Measurements from ENCODE around the gene FOXA3. TPM values are rescaled to one million over a fixed set of nuclear protein-coding genes. Genes with fewer than 3 reads are reported as not detected.
A peak's percentile ranks its signal among the peaks of the same experiment; 100 is the strongest.

The FOXA3 gene
- total RNA-seq, 1 experiment from 2014 or later = 22.2 TPM

DNA sequence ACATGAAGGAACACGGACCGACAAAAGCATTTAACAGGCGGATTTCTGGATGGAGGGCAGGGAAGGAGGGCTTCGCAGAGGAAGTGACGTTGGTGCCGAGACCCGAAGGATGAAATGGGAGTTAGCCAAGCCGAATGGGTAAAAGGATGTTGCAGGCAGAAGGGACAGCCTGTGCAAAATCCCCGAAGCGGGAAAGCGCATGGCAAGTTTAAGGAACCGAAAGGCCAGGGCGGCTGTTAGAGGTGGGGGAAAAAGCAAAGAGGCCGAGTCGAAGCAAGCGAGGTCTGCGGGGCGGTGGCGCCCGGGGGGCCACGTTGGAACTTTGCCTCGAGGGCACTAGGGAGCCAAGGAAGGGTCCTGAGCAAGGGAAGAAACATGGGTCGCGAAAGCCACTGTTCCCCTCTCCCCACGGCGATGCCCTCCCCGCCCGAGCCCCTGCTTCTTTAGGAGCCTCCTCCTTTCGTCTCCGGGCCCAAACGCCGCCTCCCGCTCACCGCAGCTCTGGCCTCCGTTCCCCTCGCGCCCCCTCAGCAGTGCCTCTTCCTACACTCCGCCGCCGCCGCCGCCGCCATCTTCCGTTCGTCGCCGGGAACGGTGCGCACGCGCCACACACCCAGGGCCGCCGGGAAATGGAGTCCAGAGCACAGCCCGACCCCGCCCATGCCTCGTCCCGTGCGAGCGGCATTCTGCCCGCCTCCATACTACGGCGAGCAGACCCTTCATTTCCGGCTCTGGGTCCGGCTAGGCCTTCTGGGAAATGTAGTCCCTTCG, 1.4 kb upstream of the FOXA3 start, which contains the start of gene SYMPK:
SYMPK (minus strand) TSS at position 584 of the 771 bp plus-strand sequence. CDS start 8,652 bp downstream, outside the sequence.
- H3K18ac ChIP-seq (ENCODE audit: insufficient read length, low read depth, low read length) = peak within 1 kb of the TSS; percentile 94
- H3K56ac ChIP-seq (ENCODE audit: insufficient read length, low read depth, low read length) = no peak within 1 kb of the TSS
- H4K20me1 ChIP-seq (ENCODE audit: control insufficient read depth, insufficient read depth, insufficient read length) = no peaks in the 10 kb centered on the region
- H2AFZ ChIP-seq (ENCODE audit: low read length) = no peak within 1 kb of the TSS
- H2BK120ac ChIP-seq (ENCODE audit: low read depth, low read length, poor library complexity, severe bottlenecking) = no peak within 1 kb of the TSS
- peaks cover 3% of the 10 kb centered on the region for H3K79me1 ChIP-seq (ENCODE audit: insufficient read depth, low read depth, low read length, poor library complexity, severe bottlenecking)
- no peak within 1 kb of the TSS for H4K5ac ChIP-seq (ENCODE audit: insufficient read length, low read depth, low read length)
- Mint-ChIP-seq H3K4me1 (peaks cover 36 to 47% of the 10 kb centered on the region in 2 experiments), H3K27me3 (ENCODE audit: low read depth) (no peaks in the 10 kb centered on the region; the same call in 1 of the 2 replicates), H3K9me3 (no peaks in the 10 kb centered on the region; a peak in 1 of 5 replicates), H3K27ac (peak within 1 kb of the TSS; percentile 97 to 100 (median 99)), H3K4me3 (peak within 1 kb of the TSS; percentile 97 to 100), H3K36me3 (ENCODE audit: insufficient read depth in 1 of 3, low read depth in 3 of 3) (peaks cover 16 to 27% (median 19%) of the 10 kb centered on the region in 3 experiments; a peak in 6 of 7 replicates)
- peak within 1 kb of the TSS; percentile 90 for H3K14ac ChIP-seq (ENCODE audit: insufficient read depth, low read length)
- no peak within 1 kb of the TSS for H3T11ph ChIP-seq (ENCODE audit: low read length)
- WGBS (ENCODE audit: extremely low coverage, insufficient read length, low lambda C conversion rate) = no CpG with 5 or more reads among the region's 65 CpGs
- H3K23me2 ChIP-seq (ENCODE audit: insufficient read length, low read depth, low read length, poor library complexity, severe bottlenecking) = peaks cover 18% of the 10 kb centered on the region
- H2BK20ac ChIP-seq (ENCODE audit: low read depth, low read length, poor library complexity, severe bottlenecking) = no peak within 1 kb of the TSS
- peaks cover 11% of the 10 kb centered on the region; the same call in 1 of the 2 replicates for H3K79me2 ChIP-seq (ENCODE audit: insufficient read depth, low read length)
- peak; percentile 99 for DNase-seq
- H4K91ac ChIP-seq (ENCODE audit: insufficient read length, low read depth, low read length) = no peak within 1 kb of the TSS
- peaks cover 5% of the 10 kb centered on the region; the same call in 1 of the 2 replicates for H3K4me1 ChIP-seq (ENCODE audit: insufficient read depth, low read length)
- no peak within 1 kb of the TSS for H2BK15ac ChIP-seq (ENCODE audit: low read depth, low read length)
- no peak within 1 kb of the TSS; the same call in 1 of the 2 replicates for H3K4ac ChIP-seq (ENCODE audit: low read depth, low read length)
- TF ChIP-seq CTCF (conservative IDR thresholded peaks at IDR 0.05) = no peak
- H2BK12ac ChIP-seq (ENCODE audit: insufficient read length, low read depth, low read length) = no peak within 1 kb of the TSS
- H3K27me3 ChIP-seq (ENCODE audit: insufficient read depth, low read length) = no peaks in the 10 kb centered on the region
- H3K23ac ChIP-seq (ENCODE audit: insufficient read length, low read depth, low read length) = no peak within 1 kb of the TSS
- H3K9me3 ChIP-seq (ENCODE audit: control insufficient read depth, low read depth, low read length) = no peaks in the 10 kb centered on the region
- H4K8ac ChIP-seq (replicated peaks; ENCODE audit: insufficient read length, low read depth, low read length) = no peak within 1 kb of the TSS
- no peak within 1 kb of the TSS for H2BK5ac ChIP-seq (ENCODE audit: insufficient read length, low read length)
- H3K4me2 ChIP-seq (ENCODE audit: insufficient read depth, insufficient read length, low read length) = peak within 1 kb of the TSS; percentile 83
- peak within 1 kb of the TSS; percentile 75 for H3K9ac ChIP-seq (ENCODE audit: extremely low read depth, insufficient read length, low read length)
- H2AK5ac ChIP-seq (ENCODE audit: insufficient read length, low read length) = no peak within 1 kb of the TSS
- peak within 1 kb of the TSS; percentile 49 for H3K27ac ChIP-seq (ENCODE audit: insufficient read length, low read depth, low read length)
